Endothelial cell of umbilical vein (primary cell): Measurements from ENCODE around the gene TSPAN18. TPM values are rescaled to one million over a fixed set of nuclear protein-coding genes. Genes with fewer than 3 reads are reported as not detected.

Experiments used
- BruUV-seq: library from RNA; stranded (reverse); fragments of 400-500 nt; replicated peaks from 2 replicates; lab custom pipeline; 2021; lab: Mats Ljungman, UMichigan
- CTCF ChIA-PET: fragments of 300-600, 350-600 bp; sonication (Branson Sonifier 250); formaldehyde crosslinking; loops from one replicate; lab custom pipeline; 2021; ENCODE audit warnings: antibody characterized with exemption, inconsistent platforms; lab: Charles Lee
- POLR2A ChIA-PET: fragments of 300-600, 350-600 bp; sonication (Branson Sonifier 250); formaldehyde crosslinking; loops from one replicate; lab custom pipeline; 2021; ENCODE audit warnings: antibody characterized with exemption, inconsistent platforms; lab: Charles Lee
- DNase-seq: peaks from one replicate; pipeline ENCODE4 v3.0.0-alpha.2; 2011; ENCODE audit warnings: low read depth, low spot score
- FAIRE-seq: peaks from 2 replicates; lab custom pipeline; 2011; peaks lifted over from hg19 to GRCh38; lab: Jason Lieb, UNC
- H2AFZ ChIP-seq: 2 replicates; pipeline ENCODE4 v1.6.0; 2012; ENCODE audit warnings: low read depth, low read length, control low read depth, inconsistent platforms
- H3K27ac ChIP-seq: 2 replicates; pipeline ENCODE4 v1.5.1; 2011; ENCODE audit warnings: low read depth, mild to moderate bottlenecking, control low read depth, low read length, moderate library complexity; ENCODE audit not compliant: insufficient read depth
- H3K27me3 ChIP-seq, 2 experiments: 2 replicates each; pipeline versions ENCODE4 v1.6.0 to v1.6.1; 2011; ENCODE audit warnings: low read length in 2 of 2, mixed read lengths in 1 of 2; ENCODE audit not compliant: control insufficient read depth in 2 of 2, insufficient read depth in 2 of 2
- H3K36me3 ChIP-seq, 2 experiments: 2 replicates in 1 of 2; 3 replicates in 1 of 2; pipeline ENCODE4 v1.5.1; 2011; ENCODE audit warnings: low read length in 2 of 2, mild to moderate bottlenecking in 1 of 2, moderate library complexity in 1 of 2; ENCODE audit not compliant: control insufficient read depth in 2 of 2, insufficient read depth in 2 of 2; ENCODE audit errors: extremely low read depth in 1 of 2
- H3K4me1 ChIP-seq: 3 replicates; pipeline ENCODE4 v1.5.1; 2011; ENCODE audit warnings: mild to moderate bottlenecking, low read length; ENCODE audit not compliant: control insufficient read depth, insufficient read depth; ENCODE audit errors: extremely low read depth
- H3K4me2 ChIP-seq: 2 replicates; pipeline ENCODE4 v1.6.1; 2011; ENCODE audit warnings: low read length, control low read depth, mixed read lengths; ENCODE audit not compliant: insufficient read depth
- H3K4me3 ChIP-seq, 3 experiments: fragments of 200-600 bp in 1 of 3; sonication (generic), shearing (Covaris generic) in 1 of 3; replicated peaks in 1 of 3; 2 replicates each; pipeline ENCODE4 v1.5.1; 2011 to 2016; ENCODE audit warnings: control low read depth in 3 of 3, low read length in 3 of 3, mild to moderate bottlenecking in 2 of 3, inconsistent platforms in 1 of 3, low read depth in 1 of 3, moderate library complexity in 1 of 3; ENCODE audit not compliant: insufficient read depth in 1 of 3
- H3K79me2 ChIP-seq: 2 replicates; pipeline ENCODE4 v1.6.0; 2012; ENCODE audit warnings: low read length, inconsistent platforms; ENCODE audit not compliant: control insufficient read depth, insufficient read depth
- H3K9ac ChIP-seq: replicated peaks from 2 replicates; pipeline ENCODE3; 2011; ENCODE audit warnings: low read length, control low read depth; ENCODE audit not compliant: insufficient read depth; ENCODE audit errors: extremely low read depth
- H3K9me1 ChIP-seq: replicated peaks from 3 replicates; pipeline ENCODE4 v1.6.0; 2011; ENCODE audit warnings: mild to moderate bottlenecking, low read length; ENCODE audit not compliant: control insufficient read depth, insufficient read depth; ENCODE audit errors: extremely low read depth
- H3K9me3 ChIP-seq: replicated peaks from 2 replicates; pipeline ENCODE4 v1.5.1; 2012; ENCODE audit warnings: low read length, inconsistent platforms; ENCODE audit not compliant: control insufficient read depth, insufficient read depth
- H4K20me1 ChIP-seq: replicated peaks from 2 replicates; pipeline ENCODE3; 2011; ENCODE audit warnings: mild to moderate bottlenecking, low read length; ENCODE audit not compliant: control insufficient read depth, insufficient read depth; ENCODE audit errors: extremely low read depth
- CTCF ChIP-seq, 2 donors: IDR thresholded peaks; 1 replicate in 1 of 2; 2 replicates in 1 of 2; pipeline ENCODE4 v1.5.1; 2011; ENCODE audit warnings: low read length in 2 of 2, mild to moderate bottlenecking in 2 of 2, moderate library complexity in 2 of 2, control low read depth in 1 of 2, inconsistent platforms in 1 of 2, low read depth in 1 of 2; ENCODE audit not compliant: insufficient read depth in 1 of 2; ENCODE audit errors: extremely low read depth in 1 of 2
- EZH2 ChIP-seq: IDR thresholded peaks from 2 replicates; pipeline ENCODE4 v1.6.1; 2012; ENCODE audit warnings: borderline replicate concordance, low read depth, mild to moderate bottlenecking, moderate library complexity, low read length, inconsistent platforms; ENCODE audit not compliant: severe bottlenecking
- FOS ChIP-seq: IDR thresholded peaks from 2 replicates; pipeline ENCODE4 v1.6.1; 2011; ENCODE audit warnings: mild to moderate bottlenecking, low read length, moderate library complexity, borderline replicate concordance; ENCODE audit not compliant: insufficient read depth
- GATA2 ChIP-seq: IDR thresholded peaks from 2 replicates; pipeline ENCODE4 v1.7.0; 2011; ENCODE audit warnings: low read depth, mild to moderate bottlenecking, moderate library complexity, mixed read lengths, low read length; ENCODE audit not compliant: insufficient read length, insufficient read depth
- JUN ChIP-seq: IDR thresholded peaks from 2 replicates; pipeline ENCODE4 v1.6.1; 2011; ENCODE audit warnings: borderline replicate concordance, low read depth; ENCODE audit not compliant: insufficient read length, insufficient read depth
- MAX ChIP-seq: IDR thresholded peaks from 2 replicates; pipeline ENCODE4 v1.6.1; 2011; ENCODE audit not compliant: insufficient read depth, insufficient read length
- MYC ChIP-seq: IDR thresholded peaks from one replicate; pipeline ENCODE4 v1.6.1; 2011; ENCODE audit warnings: mild to moderate bottlenecking, low read depth, low read length
- POLR2A ChIP-seq: IDR thresholded peaks from 2 replicates; pipeline ENCODE4 v1.6.1; 2012; ENCODE audit warnings: low read depth, mild to moderate bottlenecking, control low read depth, low read length
- POLR2AphosphoS5 ChIP-seq: IDR thresholded peaks from 2 replicates; pipeline ENCODE4 v1.6.1; 2012; ENCODE audit warnings: low read depth, mild to moderate bottlenecking, control low read depth, low read length, moderate library complexity; ENCODE audit not compliant: insufficient read depth
- dilution Hi-C: fragments of 300-500 bp; cut with MboI; formaldehyde crosslinking; loops from one replicate; pipeline ENCODE4 v1.15.0; 2019; ENCODE audit warnings: low sequenced_read_pairs; ENCODE audit not compliant: extremely low pct_ligation_motif_present
- intact Hi-C: fragments of 100-400 bp; cut with micrococcal nuclease; formaldehyde crosslinking; loops from one replicate; pipeline ENCODE4 v1.10.0; 2022
- polyA plus RNA-seq, 4 experiments: library from polyadenylated mRNA; depleted of rRNA in 3 of 4; stranded (reverse) in 3 of 4; unstranded in 1 of 4; fragments of >200 nt; gene quantifications; 2 replicates each; pipeline versions ENCODE4 v1.2.1 to v1.2.3, GENCODE V29; 2011 to 2012; ENCODE audit warnings: missing spikeins in 1 of 4
- total RNA-seq: library from RNA; stranded (reverse); gene quantifications from 2 replicates; pipeline ENCODE4 v1.2.3, GENCODE V29; 2021

Gene TSPAN18
- total and polyA plus RNA-seq, 2 donors (not counting 3 experiments of a cell fraction or from before 2014, with no cell fraction given): 32.2 to 118 TPM

GRCh38 chr11:44803009-44803408, 76.2 kb downstream of the TSPAN18 start:
- Histone ChIP-seq H3K36me3 (no peaks in the 10 kb centered on the region), H3K27me3 (peaks cover 11 to 13% of the 10 kb centered on the region in 2 experiments), H3K9ac (no peak overlapping the region), H3K79me2 (no peaks in the 10 kb centered on the region), H3K4me3 (no peak overlapping the region), H3K9me1 (no peaks in the 10 kb centered on the region), H3K27ac (no peak overlapping the region), H3K4me2 (no peak overlapping the region), H2AFZ (no peak overlapping the region), H3K4me1 (no peaks in the 10 kb centered on the region), H4K20me1 (no peaks in the 10 kb centered on the region), H3K9me3 (no peaks in the 10 kb centered on the region)
- intact Hi-C loops: no loop called here
- TF ChIP-seq MYC (no peak), MAX (no peak), EZH2 (no peak), POLR2A (no peak), CTCF (IDR thresholded peaks at IDR 0.05; ENCODE audit: extremely low read depth in 1 of 2, insufficient read depth in 1 of 2, low read depth in 1 of 2, low read length in 2 of 2) (no peak), JUN (no peak), POLR2AphosphoS5 (no peak), FOS (no peak), GATA2 (no peak)
- FAIRE-seq: no peak
- DNase-seq: no peak
- dilution Hi-C loops: no loop called here
- ChIA-PET CTCF (interaction anchor here (1.0 to 1.5 kb wide), 4 partner anchors 36 to 145 kb away, joined by 3 read pairs; no protein-coding TSS in a partner anchor), POLR2A (no interaction called here)
- no TSS peak for BruUV-seq
